Vagina (tissue), 2 donors: ENCODE measurements around the gene DEAF1. TPM values are rescaled to one million over a fixed set of nuclear protein-coding genes. Genes with fewer than 3 reads are reported as not detected.
"Not testable (repeated sequence)": the region's sequence is repeated elsewhere in the genome, so short reads cannot be mapped to it uniquely, and the experiment has no call there.

Experiments
- DNase-seq, 2 donors: peaks; one replicate each; pipeline ENCODE4 v3.0.0-alpha.2; 2017; ENCODE audit errors: extremely low spot score in 2 of 2
- H3K27ac ChIP-seq: fragments of 200-600 bp; sonication (generic); one replicate; pipeline ENCODE4 v1.5.1; 2019
- H3K27me3 ChIP-seq: fragments of 200-600 bp; sonication (generic); one replicate; pipeline ENCODE4 v1.5.1; 2019
- H3K36me3 ChIP-seq, 2 donors: fragments of 200-600 bp; sonication (generic); one replicate each; pipeline ENCODE4 v1.5.1; 2017 to 2019
- H3K4me1 ChIP-seq: fragments of 200-600 bp; sonication (generic); one replicate; pipeline ENCODE4 v1.5.1; 2019
- H3K4me3 ChIP-seq, 2 donors: fragments of 200-600 bp; sonication (generic); 1 replicate in 1 of 2; 2 replicates in 1 of 2; pipeline ENCODE4 v1.5.1; 2016 to 2019
- H3K9me3 ChIP-seq: fragments of 200-600 bp; sonication (generic); one replicate; pipeline ENCODE4 v1.5.1; 2019
- POLR2A ChIP-seq, 2 donors: fragments of 450-650 bp; IDR thresholded peaks; one replicate each; pipeline ENCODE4 v1.6.1; 2017; ENCODE audit warnings: antibody characterized with exemption in 2 of 2, mild to moderate bottlenecking in 2 of 2, moderate library complexity in 2 of 2
- POLR2AphosphoS5 ChIP-seq, 2 donors: sonication (generic); formaldehyde crosslinking; IDR thresholded peaks; one replicate each; pipeline ENCODE4 v1.9.0; 2017; ENCODE audit warnings: antibody characterized with exemption in 2 of 2, mild to moderate bottlenecking in 2 of 2, low read depth in 1 of 2; ENCODE audit not compliant: insufficient read depth in 1 of 2
- intact Hi-C: fragments of 100-400 bp; cut with DNase I; formaldehyde crosslinking; loops from one replicate; pipeline ENCODE4 v1.15.1; 2023
- total RNA-seq: library from RNA; depleted of rRNA; stranded (reverse); fragments of >200 nt; gene quantifications from one replicate; pipeline ENCODE4 v1.2.3, GENCODE V29; 2016
- TF ChIP-seq, protein P1 (sequence below), 3 experiments: fragments of 450-650 bp in 2 of 3; fragments of 200-600 bp in 1 of 3; sonication (generic) in 1 of 3; IDR thresholded peaks; one replicate each; pipeline ENCODE4 v1.5.1; 2017 to 2019; ENCODE audit warnings: antibody characterized with exemption in 3 of 3, mild to moderate bottlenecking in 2 of 3, moderate library complexity in 2 of 3

Gene DEAF1
- total RNA-seq, 1 donor from 2014 or later: 33.6 TPM

- peaks cover 0 to 11% of the 10 kb centered on the region in 2 donors for H3K36me3 ChIP-seq
Observed at GRCh38 chr11:653837-654236, 41.2 kb downstream of the DEAF1 start.

DNA sequence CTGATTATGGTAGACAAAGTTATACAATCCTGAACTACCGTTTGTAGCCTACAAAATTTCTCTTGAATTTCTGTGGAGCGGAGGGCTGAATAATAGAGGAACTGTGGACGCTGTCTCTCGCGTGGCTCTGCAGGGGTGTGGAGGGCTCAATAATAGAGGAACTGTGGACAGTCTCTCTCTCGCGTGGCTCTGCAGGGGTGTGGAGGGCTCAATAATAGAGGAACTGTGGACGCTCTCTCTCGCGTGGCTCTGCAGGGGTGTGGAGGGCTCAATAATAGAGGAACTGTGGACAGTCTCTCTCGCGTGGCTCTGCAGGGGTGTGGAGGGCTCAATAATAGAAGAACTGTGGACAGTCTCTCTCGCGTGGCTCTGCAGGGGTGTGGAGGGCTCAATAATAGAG is 41.9 kb downstream of the DEAF1 start:
- H3K9me3 ChIP-seq, H3K27ac ChIP-seq, intact Hi-C loops, H3K27me3 ChIP-seq, DNase-seq, H3K4me1 ChIP-seq, H3K4me3 ChIP-seq: not testable (repeated sequence)
- peaks cover 0 to 11% of the 10 kb centered on the region in 2 donors for H3K36me3 ChIP-seq

More at GRCh38 chr11:653837-654236, 41.2 kb downstream of the DEAF1 start:
- no peak overlapping the region for H3K27ac ChIP-seq
- intact Hi-C loops: no loop called here
- no peaks in the 10 kb centered on the region for H3K9me3 ChIP-seq
- TF ChIP-seq, protein P1, sequence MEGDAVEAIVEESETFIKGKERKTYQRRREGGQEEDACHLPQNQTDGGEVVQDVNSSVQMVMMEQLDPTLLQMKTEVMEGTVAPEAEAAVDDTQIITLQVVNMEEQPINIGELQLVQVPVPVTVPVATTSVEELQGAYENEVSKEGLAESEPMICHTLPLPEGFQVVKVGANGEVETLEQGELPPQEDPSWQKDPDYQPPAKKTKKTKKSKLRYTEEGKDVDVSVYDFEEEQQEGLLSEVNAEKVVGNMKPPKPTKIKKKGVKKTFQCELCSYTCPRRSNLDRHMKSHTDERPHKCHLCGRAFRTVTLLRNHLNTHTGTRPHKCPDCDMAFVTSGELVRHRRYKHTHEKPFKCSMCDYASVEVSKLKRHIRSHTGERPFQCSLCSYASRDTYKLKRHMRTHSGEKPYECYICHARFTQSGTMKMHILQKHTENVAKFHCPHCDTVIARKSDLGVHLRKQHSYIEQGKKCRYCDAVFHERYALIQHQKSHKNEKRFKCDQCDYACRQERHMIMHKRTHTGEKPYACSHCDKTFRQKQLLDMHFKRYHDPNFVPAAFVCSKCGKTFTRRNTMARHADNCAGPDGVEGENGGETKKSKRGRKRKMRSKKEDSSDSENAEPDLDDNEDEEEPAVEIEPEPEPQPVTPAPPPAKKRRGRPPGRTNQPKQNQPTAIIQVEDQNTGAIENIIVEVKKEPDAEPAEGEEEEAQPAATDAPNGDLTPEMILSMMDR (IDR thresholded peaks at IDR 0.05): no peak
- TF ChIP-seq POLR2A (IDR thresholded peaks at IDR 0.05) (no peak), POLR2AphosphoS5 (IDR thresholded peaks at IDR 0.05; ENCODE audit: insufficient read depth in 1 of 2, low read depth in 1 of 2) (no peak)
- H3K4me3 ChIP-seq: no peak overlapping the region
- peaks cover 4% of the 10 kb centered on the region for H3K4me1 ChIP-seq
- no peaks in the 10 kb centered on the region for H3K27me3 ChIP-seq
- no peak for DNase-seq

DNA sequence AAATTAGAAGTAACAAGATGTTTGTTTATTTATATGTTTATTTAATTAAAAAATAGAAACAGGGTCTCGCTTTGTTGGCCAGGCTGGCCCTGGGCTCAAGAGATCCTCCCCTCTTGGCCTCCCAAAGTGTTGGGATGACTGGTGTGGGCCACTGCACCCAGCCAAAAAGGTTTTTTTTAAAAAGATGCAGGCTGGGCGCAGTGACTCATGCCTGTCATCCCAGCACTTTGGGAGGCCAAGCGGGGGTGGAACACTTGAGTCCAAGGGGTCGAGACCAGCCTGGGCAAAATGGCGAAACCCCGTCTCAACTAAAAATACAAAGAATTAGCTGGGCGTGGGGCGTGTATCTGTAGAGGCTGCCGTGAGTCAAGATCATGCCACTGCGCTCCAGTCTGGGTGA is 44.5 kb downstream of the DEAF1 start:
- no peak for TF ChIP-seq POLR2A (IDR thresholded peaks at IDR 0.05)
- TF ChIP-seq, protein P1 (IDR thresholded peaks at IDR 0.05): no peak
- TF ChIP-seq POLR2AphosphoS5 (IDR thresholded peaks at IDR 0.05; ENCODE audit: insufficient read depth in 1 of 2, low read depth in 1 of 2): no peak
- H3K4me1 ChIP-seq: no peaks in the 10 kb centered on the region
- H3K4me3 ChIP-seq: no peak overlapping the region
- intact Hi-C loops: no loop called here
- no peaks in the 10 kb centered on the region for H3K9me3 ChIP-seq
- H3K27me3 ChIP-seq: no peaks in the 10 kb centered on the region
- no peak for DNase-seq
- H3K36me3 ChIP-seq: peaks cover 0 to 11% of the 10 kb centered on the region in 2 donors
- no peak overlapping the region for H3K27ac ChIP-seq

DNA sequence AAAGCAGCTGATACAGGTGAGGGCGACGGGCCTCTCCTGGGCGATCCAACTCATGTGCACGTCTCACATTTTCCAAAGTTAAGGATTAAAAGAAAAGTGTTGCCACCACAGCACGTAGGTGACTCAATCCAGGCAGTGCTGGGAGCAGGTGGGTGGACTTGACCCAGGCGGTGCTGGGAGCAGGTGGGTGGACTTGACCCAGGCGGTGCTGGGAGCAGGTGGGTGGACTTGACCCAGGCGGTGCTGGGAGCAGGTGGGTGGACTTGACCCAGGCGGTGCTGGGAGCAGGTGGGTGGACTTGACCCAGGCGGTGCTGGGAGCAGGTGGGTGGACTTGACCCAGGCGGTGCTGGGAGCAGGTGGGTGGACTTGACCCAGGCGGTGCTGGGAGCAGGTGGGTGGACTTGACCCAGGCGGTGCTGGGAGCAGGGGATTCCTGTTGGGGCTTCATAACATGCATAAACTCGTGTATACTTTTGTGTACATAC is 47.3 kb downstream of the DEAF1 start:
- peaks cover 0 to 25% of the 10 kb centered on the region in 2 donors for H3K36me3 ChIP-seq
- DNase-seq, intact Hi-C loops, H3K4me3 ChIP-seq, H3K4me1 ChIP-seq, H3K27ac ChIP-seq, H3K27me3 ChIP-seq, H3K9me3 ChIP-seq: not testable (repeated sequence)

DNA sequence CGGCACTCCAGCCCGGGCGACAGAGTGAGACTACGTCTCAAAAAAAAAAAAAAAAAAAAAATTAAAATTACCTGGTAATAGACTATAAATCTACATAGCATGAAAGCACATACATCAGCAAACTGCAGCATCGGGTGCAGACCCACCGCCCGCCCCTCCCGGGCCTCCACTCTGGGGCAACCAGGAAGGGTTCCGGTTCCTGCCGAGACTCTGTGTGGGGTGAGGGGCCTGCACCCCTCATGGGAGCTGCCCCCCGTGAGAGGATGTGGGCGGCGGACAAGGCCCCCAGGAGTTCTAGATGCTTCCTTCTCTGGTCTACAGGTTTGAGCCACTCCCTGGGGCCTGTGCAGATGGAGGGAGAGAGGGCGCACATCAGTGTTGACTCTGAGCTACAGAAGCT is 48.8 kb downstream of the DEAF1 start:
- no peak overlapping the region for H3K4me3 ChIP-seq
- H3K36me3 ChIP-seq: peaks cover 0 to 23% of the 10 kb centered on the region in 2 donors
- TF ChIP-seq POLR2A (IDR thresholded peaks at IDR 0.05) (no peak), POLR2AphosphoS5 (IDR thresholded peaks at IDR 0.05; ENCODE audit: insufficient read depth in 1 of 2, low read depth in 1 of 2) (no peak)
- TF ChIP-seq, protein P1 (IDR thresholded peaks at IDR 0.05): no peak
- no peak for DNase-seq
- no peaks in the 10 kb centered on the region for H3K4me1 ChIP-seq
- intact Hi-C loops: no loop called here
- H3K27me3 ChIP-seq: no peaks in the 10 kb centered on the region
- no peaks in the 10 kb centered on the region for H3K9me3 ChIP-seq
- no peak overlapping the region for H3K27ac ChIP-seq

DNA sequence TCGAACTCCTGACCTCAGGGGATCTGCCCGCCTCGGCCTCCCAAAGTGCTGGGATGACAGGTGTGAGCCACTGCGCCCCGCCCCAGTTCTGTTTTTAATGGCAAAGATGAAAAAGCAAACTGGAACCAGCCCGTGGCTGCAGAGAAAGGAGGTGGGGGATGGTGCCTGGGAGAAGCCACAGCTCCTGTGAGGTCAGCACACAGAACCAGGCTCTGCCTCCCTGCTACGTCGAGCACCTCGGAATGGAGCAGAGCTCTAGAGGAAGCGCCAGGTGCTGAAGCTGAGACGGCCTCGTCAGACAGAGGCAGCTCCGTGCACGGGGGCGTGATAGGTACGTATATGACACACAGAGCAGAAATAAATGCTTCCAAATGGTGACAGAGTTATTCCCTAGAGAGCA is 49.5 kb downstream of the DEAF1 start:
- H3K4me1 ChIP-seq: no peaks in the 10 kb centered on the region
- H3K27ac ChIP-seq: no peak overlapping the region
- DNase-seq: no peak
- no peaks in the 10 kb centered on the region for H3K9me3 ChIP-seq
- H3K4me3 ChIP-seq: no peak overlapping the region
- H3K36me3 ChIP-seq: peaks cover 0 to 16% of the 10 kb centered on the region in 2 donors
- H3K27me3 ChIP-seq: no peaks in the 10 kb centered on the region
- TF ChIP-seq, protein P1 (IDR thresholded peaks at IDR 0.05): no peak
- TF ChIP-seq POLR2A (IDR thresholded peaks at IDR 0.05): no peak
- no peak for TF ChIP-seq POLR2AphosphoS5 (IDR thresholded peaks at IDR 0.05; ENCODE audit: insufficient read depth in 1 of 2, low read depth in 1 of 2)
- intact Hi-C loops: no loop called here
